ENCODE results near the gene TM9SF4. TPM values are rescaled to one million over a fixed set of nuclear protein-coding genes. Genes with fewer than 3 reads are reported as not detected.
A peak's percentile ranks its signal among the peaks of the same experiment; 100 is the strongest.

Gene TM9SF4, protein sequence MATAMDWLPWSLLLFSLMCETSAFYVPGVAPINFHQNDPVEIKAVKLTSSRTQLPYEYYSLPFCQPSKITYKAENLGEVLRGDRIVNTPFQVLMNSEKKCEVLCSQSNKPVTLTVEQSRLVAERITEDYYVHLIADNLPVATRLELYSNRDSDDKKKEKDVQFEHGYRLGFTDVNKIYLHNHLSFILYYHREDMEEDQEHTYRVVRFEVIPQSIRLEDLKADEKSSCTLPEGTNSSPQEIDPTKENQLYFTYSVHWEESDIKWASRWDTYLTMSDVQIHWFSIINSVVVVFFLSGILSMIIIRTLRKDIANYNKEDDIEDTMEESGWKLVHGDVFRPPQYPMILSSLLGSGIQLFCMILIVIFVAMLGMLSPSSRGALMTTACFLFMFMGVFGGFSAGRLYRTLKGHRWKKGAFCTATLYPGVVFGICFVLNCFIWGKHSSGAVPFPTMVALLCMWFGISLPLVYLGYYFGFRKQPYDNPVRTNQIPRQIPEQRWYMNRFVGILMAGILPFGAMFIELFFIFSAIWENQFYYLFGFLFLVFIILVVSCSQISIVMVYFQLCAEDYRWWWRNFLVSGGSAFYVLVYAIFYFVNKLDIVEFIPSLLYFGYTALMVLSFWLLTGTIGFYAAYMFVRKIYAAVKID
- total RNA-seq (2014; rRNA removed; shearing (Covaris generic)): 40.3 and 41.3 TPM in 2 replicates
- polyA plus RNA-seq (2016; fragmentation: Nextera tagmentation; extraction: Ambion mirVana): 35.2 and 38.6 TPM in 2 replicates

DNA sequence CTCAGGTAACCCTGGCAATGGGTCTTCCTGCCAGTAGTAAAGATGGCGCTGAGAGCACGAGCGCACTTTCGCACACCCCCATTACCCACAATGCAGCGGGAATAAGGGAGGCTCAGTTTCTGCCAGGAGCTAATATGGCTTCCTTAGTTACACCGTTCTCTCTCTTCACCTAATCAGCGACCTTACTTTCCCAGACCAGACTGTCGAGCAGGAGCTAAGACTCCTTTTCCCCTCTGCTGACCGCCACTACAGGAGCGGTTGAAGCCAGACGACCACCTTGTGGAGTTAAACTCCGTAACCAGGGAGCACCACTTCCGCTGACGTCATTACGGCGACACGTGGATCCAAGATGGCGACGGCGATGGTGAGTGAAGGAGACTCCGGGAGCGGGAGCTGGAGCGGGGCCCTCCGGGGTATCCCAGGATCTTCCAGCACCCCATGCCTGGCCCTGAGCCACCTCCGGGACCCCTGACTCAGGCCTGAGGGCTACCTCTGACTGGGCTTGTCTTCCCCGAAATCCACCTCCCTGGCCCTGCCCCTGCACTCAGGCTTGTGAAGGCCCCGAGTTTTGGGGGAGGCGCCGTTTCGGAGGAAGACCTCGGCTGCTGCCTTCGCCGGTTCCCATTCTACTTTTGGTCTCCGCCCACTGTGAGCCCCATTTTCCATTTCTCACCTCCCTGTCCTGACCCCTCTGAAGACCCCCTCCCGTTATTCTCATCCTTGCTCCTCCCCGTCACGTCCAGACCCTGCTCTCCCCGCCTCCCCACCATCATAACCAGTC is at the start of gene TM9SF4:
Gene TM9SF4, plus strand, starts transcription at position 323 of the 781 bp plus-strand sequence. Its CDS starts 27 bp downstream, at position 350.
- TF ChIP-seq EZH2phosphoT487 (IDR thresholded peaks at IDR 0.05; ENCODE audit: insufficient read depth, low read depth) (no peak), EZH2 (IDR thresholded peaks at IDR 0.05; ENCODE audit: insufficient read depth, poor library complexity, severe bottlenecking) (no peak)
- Histone ChIP-seq H2AFZ (peak within 1 kb of the TSS; percentile 88), H3K9ac (peak within 1 kb of the TSS; percentile 97), H4K20me1 (ENCODE audit: insufficient read depth) (0 out of 2 replicates have a peak, but pooled peaks cover 4% of the 10 kb centered on the region), H3K27ac (peak within 1 kb of the TSS; percentile 95), H3K36me3 (ENCODE audit: low read depth) (no peaks in the 10 kb centered on the region), H3K9me3 (ENCODE audit: low read depth) (no peaks in the 10 kb centered on the region), H3K9me2 (ENCODE audit: insufficient read depth) (no peaks in the 10 kb centered on the region), H3K4me1 (ENCODE audit: insufficient read depth) (peaks cover 13% of the 10 kb centered on the region), H3K4me2 (ENCODE audit: unreplicated experiment) (peak within 1 kb of the TSS; percentile 99), H3K4me3 (peak within 1 kb of the TSS; percentile 92), H3F3A (ENCODE audit: insufficient read depth) (no peaks in the 10 kb centered on the region), H3K79me2 (ENCODE audit: insufficient read depth) (peaks cover 50% of the 10 kb centered on the region), H3K27me3 (replicated peaks; ENCODE audit: insufficient read depth) (0 out of 2 replicates have a peak, but pooled peaks cover 8% of the 10 kb centered on the region)
- peak; percentile 95 for DNase-seq
- 2 to 3% methylated on average over 35 to 38 of the region's 38 CpGs for WGBS, 2 experiments (ENCODE audit: low coverage in 1 of 2, low lambda C conversion rate in 2 of 2, missing lambda C conversion rate in 2 of 2)
- in situ Hi-C loops (cut with MboI): no loop called here

DNA sequence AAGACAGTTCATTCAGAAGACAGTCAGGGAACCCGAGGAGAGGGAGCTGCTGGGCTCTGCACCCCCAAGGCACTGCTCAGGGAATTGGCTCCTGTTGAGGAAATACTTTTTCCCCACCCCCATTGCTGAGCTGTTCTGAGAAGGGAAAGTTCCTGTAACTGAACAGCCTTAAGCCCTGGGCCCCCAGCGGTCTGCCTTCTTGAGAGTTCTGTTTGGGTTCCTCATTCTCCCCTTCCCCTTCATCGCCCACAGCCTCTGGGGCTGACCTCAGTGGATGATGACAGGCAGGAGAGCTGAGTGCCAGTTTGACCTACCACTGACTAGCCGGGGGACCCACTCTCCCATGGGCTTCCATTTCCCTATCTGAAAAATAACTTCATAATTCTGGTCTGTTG is 46.7 kb upstream of the TM9SF4 start:
- Histone ChIP-seq H3K9me3 (ENCODE audit: low read depth) (no peaks in the 10 kb centered on the region), H3F3A (ENCODE audit: insufficient read depth) (peaks cover 15% of the 10 kb centered on the region), H4K20me1 (ENCODE audit: insufficient read depth) (no peaks in the 10 kb centered on the region), H3K9me2 (ENCODE audit: insufficient read depth) (no peaks in the 10 kb centered on the region), H3K4me2 (ENCODE audit: unreplicated experiment) (no peak overlapping the region), H3K27ac (no peak overlapping the region), H3K4me3 (no peak overlapping the region), H3K79me2 (ENCODE audit: insufficient read depth) (no peaks in the 10 kb centered on the region), H3K9ac (no peak overlapping the region), H3K27me3 (replicated peaks; ENCODE audit: insufficient read depth) (peaks cover 45% of the 10 kb centered on the region), H3K36me3 (ENCODE audit: low read depth) (no peaks in the 10 kb centered on the region), H2AFZ (no peak overlapping the region), H3K4me1 (ENCODE audit: insufficient read depth) (peaks cover 9% of the 10 kb centered on the region)
- no peak for DNase-seq
- 37 to 50% methylated on average over 4 of the region's 4 CpGs for WGBS, 2 experiments (ENCODE audit: low coverage in 1 of 2, low lambda C conversion rate in 2 of 2, missing lambda C conversion rate in 2 of 2)
- TF ChIP-seq EZH2phosphoT487 (IDR thresholded peaks at IDR 0.05; ENCODE audit: insufficient read depth, low read depth): no peak
- TF ChIP-seq EZH2 (IDR thresholded peaks at IDR 0.05; ENCODE audit: insufficient read depth, poor library complexity, severe bottlenecking): no peak
- in situ Hi-C loops (cut with MboI): no loop called here

DNA sequence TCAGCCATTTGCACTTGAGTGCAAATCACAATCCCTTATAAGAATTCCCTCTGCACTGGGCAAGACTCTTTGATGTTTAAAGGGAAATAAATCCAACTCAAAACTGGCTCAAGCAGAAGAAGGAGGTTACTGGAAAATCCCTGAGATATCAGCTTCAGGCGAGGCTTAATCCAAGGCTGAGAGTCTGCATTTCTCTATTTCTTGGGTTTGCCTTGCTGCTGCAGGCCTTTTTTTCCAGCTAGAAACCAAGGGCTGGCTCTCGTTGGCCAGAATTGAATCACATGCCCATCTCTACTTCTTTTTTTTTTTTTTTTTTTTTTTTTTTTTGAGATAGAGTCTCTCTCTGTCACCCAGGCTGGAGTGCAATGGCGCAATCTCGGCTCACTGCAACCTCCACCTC is 45.8 kb upstream of the TM9SF4 start:
- Histone ChIP-seq H3K9me2 (ENCODE audit: insufficient read depth) (no peaks in the 10 kb centered on the region), H3K4me2 (ENCODE audit: unreplicated experiment) (no peak overlapping the region), H3K79me2 (ENCODE audit: insufficient read depth) (no peaks in the 10 kb centered on the region), H3K9ac (no peak overlapping the region), H3K36me3 (ENCODE audit: low read depth) (no peaks in the 10 kb centered on the region), H2AFZ (no peak overlapping the region), H4K20me1 (ENCODE audit: insufficient read depth) (no peaks in the 10 kb centered on the region), H3K27me3 (replicated peaks; ENCODE audit: insufficient read depth) (peaks cover 41% of the 10 kb centered on the region), H3K4me3 (no peak overlapping the region), H3K27ac (no peak overlapping the region), H3F3A (ENCODE audit: insufficient read depth) (peaks cover 17% of the 10 kb centered on the region), H3K9me3 (ENCODE audit: low read depth) (no peaks in the 10 kb centered on the region), H3K4me1 (ENCODE audit: insufficient read depth) (peaks cover 16% of the 10 kb centered on the region)
- in situ Hi-C loops (cut with MboI): no loop called here
- 51 to 60% methylated on average over 4 of the region's 4 CpGs for WGBS, 2 experiments (ENCODE audit: low coverage in 1 of 2, low lambda C conversion rate in 2 of 2, missing lambda C conversion rate in 2 of 2)
- no peak for DNase-seq
- TF ChIP-seq EZH2phosphoT487 (IDR thresholded peaks at IDR 0.05; ENCODE audit: insufficient read depth, low read depth) (no peak), EZH2 (IDR thresholded peaks at IDR 0.05; ENCODE audit: insufficient read depth, poor library complexity, severe bottlenecking) (no peak)

DNA sequence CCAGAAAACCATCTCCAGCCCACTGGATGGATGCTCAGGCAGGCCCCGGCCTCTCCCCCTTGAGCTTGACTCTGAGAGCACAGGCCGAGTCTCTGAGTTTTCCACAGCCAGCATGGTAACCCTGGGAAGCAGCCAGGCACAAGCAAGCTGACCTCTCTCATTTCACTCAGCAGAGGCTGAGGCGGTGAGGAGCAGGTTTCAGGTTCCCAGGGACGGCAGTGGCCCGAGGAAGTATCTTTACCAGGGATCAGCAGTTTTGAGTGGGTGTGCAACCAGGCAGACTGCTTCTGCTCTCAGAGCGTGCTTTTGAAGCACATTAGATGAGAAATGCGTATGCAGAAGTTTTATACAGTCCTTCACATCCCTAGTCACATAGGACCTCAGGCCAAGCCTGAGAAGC is 44.8 kb upstream of the TM9SF4 start:
- Histone ChIP-seq H3K27me3 (replicated peaks; ENCODE audit: insufficient read depth) (peaks cover 31% of the 10 kb centered on the region), H3K36me3 (ENCODE audit: low read depth) (no peaks in the 10 kb centered on the region), H3K27ac (no peak overlapping the region), H3K4me3 (no peak overlapping the region), H3K4me2 (ENCODE audit: unreplicated experiment) (no peak overlapping the region), H3F3A (ENCODE audit: insufficient read depth) (peaks cover 24% of the 10 kb centered on the region), H2AFZ (no peak overlapping the region), H3K9me3 (ENCODE audit: low read depth) (no peaks in the 10 kb centered on the region), H3K9ac (no peak overlapping the region), H3K4me1 (ENCODE audit: insufficient read depth) (peaks cover 24% of the 10 kb centered on the region), H3K79me2 (ENCODE audit: insufficient read depth) (no peaks in the 10 kb centered on the region), H4K20me1 (ENCODE audit: insufficient read depth) (no peaks in the 10 kb centered on the region), H3K9me2 (ENCODE audit: insufficient read depth) (no peaks in the 10 kb centered on the region)
- TF ChIP-seq EZH2 (IDR thresholded peaks at IDR 0.05; ENCODE audit: insufficient read depth, poor library complexity, severe bottlenecking) (no peak), EZH2phosphoT487 (IDR thresholded peaks at IDR 0.05; ENCODE audit: insufficient read depth, low read depth) (no peak)
- no peak for DNase-seq
- 67 to 75% methylated on average over 7 of the region's 7 CpGs for WGBS, 2 experiments (ENCODE audit: low coverage in 1 of 2, low lambda C conversion rate in 2 of 2, missing lambda C conversion rate in 2 of 2)
- in situ Hi-C loops (cut with MboI): no loop called here
